Stimulated activated CD8-positive, alpha-beta memory T cell treated with anti-CD3 and anti-CD28 coated beads, Interleukin-7, amount 100 ng/mL, for 4 hours (primary cell): ENCODE results near the gene GLIS2.

Experiments
- DNase-seq, 2 donors: peaks; one replicate each; pipeline ENCODE4 v3.0.0-alpha.2; 2020; ENCODE audit warnings: low read depth in 2 of 2

The GLIS2 gene

GRCh38 chr16:4297480-4297879 lies 18.4 kb upstream of the GLIS2 start:
- DNase-seq, result no peak

DNA sequence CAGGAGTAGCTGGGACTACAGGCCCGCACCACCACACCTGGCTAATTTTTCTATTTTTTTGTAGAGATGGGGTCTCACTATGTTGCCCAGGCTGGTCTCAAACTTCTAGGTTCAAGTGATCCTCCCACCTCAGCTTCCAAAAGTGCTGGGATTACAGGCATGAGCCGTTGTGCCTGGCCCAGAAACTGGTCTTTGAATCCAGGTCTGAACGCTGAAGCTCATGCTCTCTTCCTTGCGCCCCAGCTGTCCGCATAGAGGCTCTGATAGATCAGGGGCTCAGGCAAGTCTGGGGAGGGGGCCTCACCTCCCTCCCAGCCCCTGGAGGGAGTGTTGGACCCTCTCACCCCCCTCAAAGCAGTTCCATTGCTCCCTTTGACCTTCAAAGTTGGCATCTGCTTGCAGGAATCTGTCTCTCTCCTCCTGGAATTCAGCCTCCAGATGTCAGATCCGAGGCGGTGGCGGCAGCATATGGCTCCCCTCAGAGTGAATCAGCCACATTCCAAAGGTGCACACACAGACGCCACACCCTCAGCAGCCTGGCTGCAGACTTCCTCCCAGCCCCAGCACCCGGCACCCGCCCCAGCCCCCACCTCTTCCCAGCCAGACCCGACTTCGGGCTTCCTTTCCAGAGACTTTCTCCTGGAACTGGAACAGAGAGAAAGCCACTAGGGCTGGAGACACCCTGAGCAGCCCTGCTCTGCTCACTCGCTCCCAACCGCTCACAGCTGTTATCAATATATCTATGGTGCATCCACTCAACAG lies 16.9 kb upstream of the GLIS2 start:
- DNase-seq, result no peak

DNA sequence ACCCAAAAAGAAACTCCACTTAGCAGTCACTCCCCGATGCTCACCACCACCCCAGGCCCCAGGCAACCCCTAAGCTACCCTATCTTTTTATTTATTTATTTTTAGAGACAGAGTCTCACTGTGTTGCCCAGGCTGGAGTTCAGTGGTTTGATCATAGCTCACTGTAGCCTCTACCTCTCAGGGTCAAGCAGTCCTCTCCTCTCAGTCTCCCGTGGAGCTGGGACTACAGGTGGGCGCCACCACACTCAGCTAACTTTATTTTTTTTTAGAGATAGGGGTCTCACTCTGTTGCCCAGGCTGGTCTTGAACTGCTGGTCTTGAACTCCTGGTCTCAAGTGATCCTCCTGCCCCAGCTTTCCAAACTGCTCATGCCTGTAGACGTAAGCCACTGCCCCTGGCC lies 14.7 kb upstream of the GLIS2 start:
- no peak for DNase-seq

- DNase-seq, result no peak
Observed at GRCh38 chr16:4301968-4302367, 13.9 kb upstream of the GLIS2 start.

- no peak for DNase-seq
Observed at GRCh38 chr16:4303973-4304372, 11.9 kb upstream of the GLIS2 start.

DNA sequence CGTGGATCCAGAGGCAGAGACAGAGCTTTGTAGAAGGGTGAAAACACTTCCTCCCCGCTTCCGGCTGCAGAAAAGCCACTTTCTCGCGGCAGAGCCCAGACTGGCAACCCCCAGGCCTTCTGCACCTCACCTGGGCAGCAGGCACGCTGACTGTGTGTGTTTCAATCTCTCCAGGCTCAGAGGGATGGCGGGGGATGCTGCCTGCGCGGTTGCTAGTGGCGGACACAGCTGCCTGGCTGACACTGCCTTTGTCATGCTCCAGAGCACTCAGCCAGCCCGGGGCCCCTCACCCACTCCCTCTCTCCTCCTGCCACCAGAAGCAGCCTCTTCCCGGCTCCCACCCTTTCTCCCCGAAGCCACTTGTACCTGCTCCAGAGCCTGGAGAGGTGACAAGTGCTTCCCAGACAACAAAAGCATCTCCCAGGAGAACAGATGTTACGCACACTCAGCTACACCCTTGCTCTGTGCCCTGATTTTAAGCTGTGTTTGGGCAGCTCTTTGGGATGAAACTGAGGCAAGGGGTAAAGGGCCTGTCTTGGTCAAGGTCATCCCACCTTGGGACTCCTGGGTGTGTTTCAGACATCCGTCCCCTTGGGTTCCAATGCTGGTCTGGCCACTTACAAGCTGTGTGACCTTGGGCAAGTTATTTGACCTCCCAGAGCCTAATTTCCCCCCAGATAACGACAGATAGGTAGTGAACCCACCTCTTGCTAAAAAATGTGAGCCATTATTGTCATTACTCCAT lies 9.2 kb upstream of the GLIS2 start:
- DNase-seq, result peak in 1 of 2 donors; percentile 38

DNA sequence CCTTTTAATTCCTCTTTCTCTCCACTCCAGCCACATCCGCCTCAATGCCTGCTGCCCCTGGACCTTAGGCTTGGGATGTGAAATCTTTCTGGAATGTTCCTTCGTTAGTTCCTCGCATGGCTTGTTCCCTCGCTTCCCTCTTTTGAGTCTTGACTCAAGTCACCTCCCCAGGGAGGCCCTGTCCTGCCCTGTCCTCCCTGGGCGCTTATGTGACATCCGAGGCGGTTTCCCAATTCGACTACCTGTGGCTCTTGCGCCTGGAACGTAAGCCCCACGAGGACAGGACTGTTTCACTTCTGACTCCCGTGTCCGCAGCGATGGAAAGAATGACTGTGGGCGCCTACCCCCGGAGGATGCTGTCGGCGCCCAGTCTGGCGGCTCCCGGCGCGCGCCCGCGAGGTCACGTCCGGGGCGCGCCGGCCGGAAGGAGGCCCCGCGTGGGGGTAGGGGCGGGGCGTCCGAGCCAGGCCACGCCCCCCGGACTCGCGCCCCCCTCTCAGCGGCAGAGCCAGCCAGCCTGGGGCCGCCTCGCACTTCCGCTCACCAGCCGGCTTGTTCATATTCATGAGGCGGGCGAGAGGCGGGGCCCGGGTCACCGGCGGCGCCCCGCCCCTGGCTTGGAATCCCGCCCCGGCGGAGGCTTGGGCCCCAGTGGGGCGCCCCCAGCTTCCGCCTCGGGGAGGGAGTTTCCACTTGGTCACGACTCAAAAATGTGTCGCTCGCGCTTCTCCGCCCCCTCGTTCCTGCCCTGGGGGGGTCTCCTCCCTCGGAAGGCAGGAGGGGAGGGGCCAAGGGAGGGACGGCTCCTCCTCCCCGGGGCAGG lies 8.4 kb upstream of the GLIS2 start:
- DNase-seq, result peak; percentile 92 to 97

DNA sequence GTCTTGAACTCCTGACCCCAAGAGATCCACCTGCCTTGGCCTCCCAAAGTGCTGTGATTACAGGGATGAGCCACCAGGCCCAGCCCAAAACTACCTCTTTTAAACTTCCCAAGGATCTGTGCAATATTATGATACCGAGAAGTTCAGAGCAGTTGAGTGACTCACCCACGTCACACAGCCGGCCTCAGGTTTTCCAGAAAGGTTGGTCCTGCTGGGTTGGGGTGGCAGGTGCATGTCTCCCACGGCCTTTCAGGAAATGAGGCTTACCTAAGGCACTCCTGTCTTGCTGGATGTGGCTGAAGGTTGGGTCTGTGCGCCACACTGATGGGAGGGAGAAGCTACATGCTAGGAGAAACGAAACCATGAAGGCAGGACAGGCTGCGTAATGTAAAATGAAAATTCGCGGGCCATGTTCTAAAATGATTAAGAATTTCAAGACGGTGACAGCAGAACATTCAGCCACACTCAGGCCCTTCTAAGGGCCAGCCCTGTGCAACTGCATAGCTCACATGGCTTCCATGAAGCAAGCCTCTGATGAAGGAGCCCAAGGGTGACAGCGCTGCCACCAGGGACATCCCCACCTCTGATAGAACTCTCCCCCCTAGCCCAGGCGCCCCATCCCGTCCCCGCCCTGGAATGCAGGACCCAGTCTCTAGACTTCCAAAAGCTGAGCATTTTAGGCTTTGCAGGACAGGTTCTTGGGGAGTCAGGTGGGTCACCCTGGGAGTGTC lies 6.6 kb upstream of the GLIS2 start:
- DNase-seq, result no peak

DNA sequence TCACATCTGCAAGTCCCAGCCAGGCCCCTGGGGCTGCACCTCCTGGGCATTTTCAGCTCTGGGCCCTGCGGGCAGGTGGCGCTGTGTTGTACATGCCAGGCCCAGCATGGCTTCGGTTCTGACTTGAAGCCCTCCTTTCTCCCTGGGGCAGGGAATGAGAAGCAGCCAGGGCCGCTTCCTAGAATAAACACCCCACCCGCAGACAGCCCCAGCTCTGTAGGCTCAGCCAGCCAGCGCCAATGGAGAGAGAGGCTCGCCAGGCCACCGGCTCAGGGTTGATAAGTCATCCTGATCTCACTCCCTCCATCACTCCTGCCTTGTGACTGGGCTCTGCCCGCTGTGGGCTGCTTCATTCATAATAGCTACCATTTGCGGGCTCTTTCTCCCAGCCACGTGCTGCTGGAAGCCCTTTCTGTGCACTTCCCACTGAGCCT lies 6.0 kb upstream of the GLIS2 start:
- peak in 1 of 2 donors; percentile 43 for DNase-seq

- DNase-seq, result no peak
Observed at GRCh38 chr16:4313563-4314531, 2.0 kb upstream of the GLIS2 start.

DNA sequence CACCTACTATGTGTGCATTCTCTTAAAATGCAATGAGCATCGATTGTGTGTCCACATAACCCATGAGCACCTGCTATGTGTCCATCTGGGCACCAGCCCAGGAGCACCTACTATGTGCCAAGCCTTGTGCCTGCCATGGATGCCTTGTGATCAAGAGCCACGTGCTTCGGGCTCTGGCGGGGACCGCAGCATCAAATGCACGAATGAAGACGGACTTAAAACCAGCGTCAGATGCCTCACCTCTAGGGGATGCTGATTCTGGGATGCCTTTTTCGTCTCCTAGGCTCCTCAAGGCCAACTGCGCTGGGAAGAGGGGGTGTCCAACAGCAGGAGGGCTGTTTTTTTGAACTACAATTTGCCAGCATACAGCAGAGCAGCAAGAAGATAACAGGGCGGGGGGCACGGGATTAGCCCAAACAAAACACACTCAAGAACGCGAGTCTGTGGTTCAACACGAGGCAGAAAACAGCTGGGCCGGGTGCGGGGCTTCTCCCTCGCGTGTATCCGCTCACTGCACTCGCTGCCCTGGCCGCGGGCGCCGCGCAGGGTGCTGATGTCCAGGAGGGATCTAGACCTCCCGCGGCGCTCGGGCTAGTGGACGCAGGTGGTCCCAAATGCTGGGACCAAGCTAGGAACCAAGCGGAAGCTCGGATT lies 1.2 kb upstream of the GLIS2 start:
- no peak for DNase-seq

GRCh38 chr16:4316108-4316863 lies 419 bp downstream of the GLIS2 start:
- DNase-seq, result no peak

DNA sequence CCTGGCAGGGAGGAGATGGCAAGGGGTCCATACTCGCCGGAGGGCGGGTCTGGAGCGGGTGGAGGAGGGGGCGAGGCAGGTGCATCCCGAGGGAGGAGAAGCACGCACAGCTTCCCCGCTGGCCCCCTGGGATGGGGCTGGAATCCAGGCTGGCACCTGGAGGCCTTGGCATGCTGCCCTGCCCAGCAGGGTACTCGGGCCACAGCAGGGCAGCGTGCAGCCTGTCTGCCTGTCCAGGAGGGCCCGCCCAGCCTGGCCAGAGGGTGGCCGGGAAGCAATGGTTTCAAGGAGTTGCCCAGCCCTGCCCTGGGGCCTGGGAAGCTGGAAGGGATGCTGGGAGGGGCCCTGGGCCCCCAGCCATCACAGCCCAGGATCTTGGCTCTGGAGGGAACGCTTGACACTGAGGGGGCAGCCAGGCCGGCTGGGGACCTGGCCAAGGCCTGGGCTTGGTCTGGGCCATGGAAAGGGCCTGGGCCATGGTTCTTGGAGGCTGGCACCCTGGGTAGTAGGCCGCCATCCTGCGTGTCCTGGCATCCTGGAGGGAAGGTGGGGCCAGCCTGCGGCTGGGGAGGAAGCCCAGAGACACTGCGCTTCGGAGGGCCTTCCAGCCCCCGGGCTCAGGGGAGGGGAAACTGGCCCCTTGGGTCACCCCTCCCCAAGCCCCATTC lies 1.1 kb downstream of the GLIS2 start:
- DNase-seq, result no peak

DNA sequence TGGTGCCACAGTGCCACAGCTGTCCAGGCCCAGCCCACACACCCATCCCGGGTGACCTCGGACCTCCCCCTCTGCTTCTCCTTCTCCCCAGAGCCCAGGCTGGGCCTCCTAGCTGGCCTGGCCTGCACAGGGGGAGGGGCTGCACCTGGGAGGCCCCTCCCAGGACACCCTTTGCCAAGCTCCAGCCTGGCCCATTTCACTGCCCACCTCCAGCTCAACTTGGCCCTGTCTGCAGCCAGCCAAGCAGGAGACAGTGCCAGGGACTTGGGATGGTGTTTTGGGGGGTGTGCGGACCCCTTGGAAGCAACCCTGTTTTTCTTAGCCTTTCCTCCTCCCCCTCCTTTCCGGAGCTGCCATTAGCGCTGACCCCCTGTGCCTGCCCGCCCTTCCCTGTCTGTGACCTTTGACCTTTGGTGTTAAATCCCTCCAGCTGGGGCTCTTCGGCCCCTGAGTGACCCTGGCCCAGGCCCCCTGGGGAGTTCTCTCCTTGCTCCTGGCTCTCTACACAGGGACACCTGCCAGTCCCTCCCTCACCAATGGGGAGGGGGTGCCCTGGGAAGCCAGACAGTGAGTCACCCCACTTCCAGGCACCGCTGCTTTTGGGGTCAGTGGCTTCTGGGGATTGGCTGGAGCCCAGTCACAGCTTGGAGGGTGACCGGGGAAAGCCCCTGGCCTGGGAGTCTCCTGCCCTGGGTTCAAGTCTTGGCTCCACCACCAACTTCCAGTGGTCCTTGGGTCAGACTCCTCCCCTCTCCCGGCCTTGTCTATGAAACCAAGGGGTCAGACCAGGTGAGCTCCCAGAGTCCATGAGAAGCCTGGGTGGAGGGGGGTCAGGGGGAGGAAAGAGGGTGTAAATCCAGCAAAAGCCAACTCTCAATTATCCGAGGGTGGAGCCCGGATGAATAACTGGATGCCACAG lies 1.9 kb downstream of the GLIS2 start:
- no peak for DNase-seq

- DNase-seq, result no peak
Observed at GRCh38 chr16:4318451-4318910, 2.6 kb downstream of the GLIS2 start.

DNA sequence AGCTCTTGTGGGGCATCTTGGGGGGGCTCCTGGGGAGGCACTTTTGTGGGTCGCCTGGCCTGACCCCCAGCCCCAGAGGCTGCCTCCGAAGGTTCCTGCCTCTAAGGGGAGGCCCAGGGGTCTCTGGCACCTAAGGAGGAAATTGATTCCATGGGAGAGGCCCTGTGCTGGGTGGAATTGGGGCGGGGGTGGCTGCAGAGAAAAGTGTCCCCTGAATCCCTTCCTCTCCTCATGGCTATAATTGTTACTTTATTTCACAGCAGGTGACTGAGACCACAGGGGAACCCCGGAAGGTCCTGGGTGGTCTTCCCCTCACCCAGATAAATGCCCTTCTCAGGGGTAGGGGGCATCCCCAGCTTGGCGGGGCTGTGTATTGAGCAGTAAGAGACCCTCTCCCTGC lies 3.1 kb downstream of the GLIS2 start:
- DNase-seq, result no peak
